Activated naive CD8-positive, alpha-beta T cell treated with anti-CD3 and anti-CD28 coated beads for 36 hours (primary cell): ENCODE data around the gene LRATD1. TPM values are rescaled to one million over a fixed set of nuclear protein-coding genes. Genes with fewer than 3 reads are reported as not detected.
"Not testable (repeated sequence)": the region's sequence is repeated elsewhere in the genome, so short reads cannot be mapped to it uniquely, and the experiment has no call there.

Experiments used
- DNase-seq: peaks from one replicate; pipeline ENCODE4 v3.0.0; 2021
- H3K27ac Mint-ChIP-seq: one replicate; pipeline ENCODE4 v1.8.0; 2022; ENCODE audit warnings: mild to moderate bottlenecking, moderate library complexity, mixed read lengths
- H3K27me3 Mint-ChIP-seq: one replicate; pipeline ENCODE4 v1.8.0; 2022; ENCODE audit warnings: mild to moderate bottlenecking, mixed read lengths
- H3K36me3 Mint-ChIP-seq: one replicate; pipeline ENCODE4 v1.8.0; 2021; ENCODE audit warnings: mild to moderate bottlenecking, mixed read lengths
- H3K4me1 Mint-ChIP-seq: one replicate; pipeline ENCODE4 v1.8.0; 2021; ENCODE audit warnings: mixed read lengths
- H3K4me3 Mint-ChIP-seq: one replicate; pipeline ENCODE4 v1.8.0; 2022; ENCODE audit warnings: mild to moderate bottlenecking, moderate library complexity, mixed read lengths
- H3K9me3 Mint-ChIP-seq: one replicate; pipeline ENCODE4 v1.8.0; 2022; ENCODE audit warnings: mixed read lengths
- total RNA-seq, 2 experiments: library from RNA; stranded (reverse); gene quantifications; one replicate each; pipeline ENCODE4 v1.2.3, GENCODE V29; 2021

The LRATD1 gene
- total RNA-seq, 2 experiments from 2014 or later = not detected

GRCh38 chr2:14621906-14622549 is 10.5 kb upstream of the LRATD1 start:
- H3K9me3 Mint-ChIP-seq = no peaks in the 10 kb centered on the region
- H3K4me3 Mint-ChIP-seq = no peak overlapping the region
- no peaks in the 10 kb centered on the region for H3K36me3 Mint-ChIP-seq
- H3K27ac Mint-ChIP-seq = no peak overlapping the region
- DNase-seq = no peak
- H3K4me1 Mint-ChIP-seq = no peaks in the 10 kb centered on the region
- peaks cover 3% of the 10 kb centered on the region for H3K27me3 Mint-ChIP-seq

DNA sequence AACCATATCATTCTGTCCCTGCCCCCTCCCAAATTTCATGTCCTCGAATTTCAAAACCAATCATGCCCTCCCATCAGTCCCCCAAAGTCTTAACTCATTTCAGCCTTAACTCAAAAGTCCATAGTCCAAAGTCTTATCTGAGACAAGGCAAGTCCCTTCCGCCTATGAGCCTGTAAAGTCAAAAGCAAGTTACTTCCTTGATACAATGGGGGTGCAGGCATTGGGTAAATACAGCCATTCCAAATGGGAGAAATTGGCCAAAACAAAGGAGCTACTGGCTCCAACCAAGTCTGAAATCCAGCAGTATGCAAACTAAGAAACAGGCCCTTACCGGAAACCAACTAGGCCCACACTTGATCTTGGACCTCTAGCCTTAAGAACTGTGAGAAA is 10.0 kb upstream of the LRATD1 start:
- DNase-seq, H3K27ac Mint-ChIP-seq, H3K4me1 Mint-ChIP-seq, H3K27me3 Mint-ChIP-seq, H3K4me3 Mint-ChIP-seq, H3K36me3 Mint-ChIP-seq, H3K9me3 Mint-ChIP-seq: not testable (repeated sequence)

DNA sequence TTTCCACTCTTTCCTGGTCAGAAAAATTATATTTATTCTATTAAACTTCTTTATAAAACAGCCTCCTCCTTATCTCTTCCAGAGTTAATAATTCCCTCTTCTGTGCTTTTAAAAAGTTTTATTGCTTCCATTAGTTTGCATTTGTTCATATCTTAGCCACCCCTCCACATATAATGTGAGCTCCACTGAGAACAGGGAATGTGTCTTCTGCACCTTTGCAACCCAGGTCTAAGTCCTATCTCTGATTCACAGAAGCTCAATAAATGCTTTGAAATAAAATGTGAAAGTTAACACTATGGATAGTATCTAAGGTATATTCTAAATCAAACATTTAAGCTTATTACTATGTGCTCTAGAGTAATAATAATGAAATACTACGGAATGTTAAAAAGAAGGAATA is 9.3 kb upstream of the LRATD1 start:
- H3K4me3 Mint-ChIP-seq = no peak overlapping the region
- DNase-seq = no peak
- no peaks in the 10 kb centered on the region for H3K36me3 Mint-ChIP-seq
- no peaks in the 10 kb centered on the region for H3K4me1 Mint-ChIP-seq
- H3K27ac Mint-ChIP-seq = no peak overlapping the region
- H3K27me3 Mint-ChIP-seq = peaks cover 3% of the 10 kb centered on the region
- no peaks in the 10 kb centered on the region for H3K9me3 Mint-ChIP-seq

DNA sequence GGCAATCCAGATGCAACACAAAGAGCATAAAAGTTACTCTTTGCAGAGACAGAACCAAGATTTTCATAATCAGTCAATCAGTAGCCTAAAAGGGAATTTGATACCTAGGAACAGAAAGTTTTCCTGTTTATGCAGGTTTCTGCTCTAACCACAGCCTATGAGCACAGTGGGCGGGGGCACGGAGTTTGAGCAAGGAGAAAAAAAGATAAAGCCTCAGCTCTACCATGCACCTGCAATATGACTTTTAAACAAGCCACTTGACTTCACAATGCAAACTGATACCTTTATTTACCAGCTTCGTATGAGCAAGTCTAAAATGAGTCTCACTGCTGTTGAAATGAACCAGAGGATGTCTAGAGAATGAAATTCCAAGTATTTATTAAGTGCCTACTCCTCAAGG is 5.6 kb upstream of the LRATD1 start:
- no peak overlapping the region for H3K27ac Mint-ChIP-seq
- H3K27me3 Mint-ChIP-seq = peaks cover 24% of the 10 kb centered on the region
- H3K4me3 Mint-ChIP-seq = no peak overlapping the region
- no peaks in the 10 kb centered on the region for H3K9me3 Mint-ChIP-seq
- no peaks in the 10 kb centered on the region for H3K36me3 Mint-ChIP-seq
- DNase-seq = no peak
- H3K4me1 Mint-ChIP-seq = no peaks in the 10 kb centered on the region

GRCh38 chr2:14628901-14629300 is 3.6 kb upstream of the LRATD1 start:
- Mint-ChIP-seq H3K36me3 (no peaks in the 10 kb centered on the region), H3K27ac (no peak overlapping the region), H3K27me3 (peaks cover 42% of the 10 kb centered on the region), H3K4me3 (no peak overlapping the region), H3K9me3 (no peaks in the 10 kb centered on the region), H3K4me1 (no peaks in the 10 kb centered on the region)
- no peak for DNase-seq

GRCh38 chr2:14631406-14632040 is 994 bp upstream of the LRATD1 start:
- no peak overlapping the region for H3K27ac Mint-ChIP-seq
- no peak overlapping the region for H3K4me3 Mint-ChIP-seq
- H3K27me3 Mint-ChIP-seq = peaks cover 67% of the 10 kb centered on the region
- no peaks in the 10 kb centered on the region for H3K4me1 Mint-ChIP-seq
- no peaks in the 10 kb centered on the region for H3K36me3 Mint-ChIP-seq
- no peak for DNase-seq
- H3K9me3 Mint-ChIP-seq = no peaks in the 10 kb centered on the region

DNA sequence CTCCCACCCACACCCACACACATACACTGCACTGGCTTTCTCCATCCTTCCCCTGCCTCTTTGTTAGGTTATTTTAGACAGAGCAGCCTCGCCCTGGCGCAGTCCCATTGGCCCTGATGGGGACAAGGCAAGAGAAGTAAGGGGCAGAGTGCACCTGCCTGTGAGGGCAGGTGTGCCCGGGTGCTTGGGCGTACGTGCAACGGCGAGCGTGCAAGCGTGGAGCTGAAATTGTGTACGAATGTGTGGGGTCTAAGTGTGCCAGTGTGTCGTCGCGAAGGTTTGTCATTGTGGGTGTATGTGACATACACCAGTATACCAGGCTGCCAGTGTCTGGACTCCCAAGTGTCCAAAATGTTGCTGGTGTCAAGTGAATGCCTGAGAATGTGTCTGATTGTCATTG is 544 bp downstream of the LRATD1 start:
- Mint-ChIP-seq H3K36me3 (no peaks in the 10 kb centered on the region), H3K4me3 (no peak overlapping the region), H3K4me1 (no peaks in the 10 kb centered on the region), H3K27ac (no peak overlapping the region), H3K27me3 (peaks cover 74% of the 10 kb centered on the region), H3K9me3 (no peaks in the 10 kb centered on the region)
- no peak for DNase-seq

DNA sequence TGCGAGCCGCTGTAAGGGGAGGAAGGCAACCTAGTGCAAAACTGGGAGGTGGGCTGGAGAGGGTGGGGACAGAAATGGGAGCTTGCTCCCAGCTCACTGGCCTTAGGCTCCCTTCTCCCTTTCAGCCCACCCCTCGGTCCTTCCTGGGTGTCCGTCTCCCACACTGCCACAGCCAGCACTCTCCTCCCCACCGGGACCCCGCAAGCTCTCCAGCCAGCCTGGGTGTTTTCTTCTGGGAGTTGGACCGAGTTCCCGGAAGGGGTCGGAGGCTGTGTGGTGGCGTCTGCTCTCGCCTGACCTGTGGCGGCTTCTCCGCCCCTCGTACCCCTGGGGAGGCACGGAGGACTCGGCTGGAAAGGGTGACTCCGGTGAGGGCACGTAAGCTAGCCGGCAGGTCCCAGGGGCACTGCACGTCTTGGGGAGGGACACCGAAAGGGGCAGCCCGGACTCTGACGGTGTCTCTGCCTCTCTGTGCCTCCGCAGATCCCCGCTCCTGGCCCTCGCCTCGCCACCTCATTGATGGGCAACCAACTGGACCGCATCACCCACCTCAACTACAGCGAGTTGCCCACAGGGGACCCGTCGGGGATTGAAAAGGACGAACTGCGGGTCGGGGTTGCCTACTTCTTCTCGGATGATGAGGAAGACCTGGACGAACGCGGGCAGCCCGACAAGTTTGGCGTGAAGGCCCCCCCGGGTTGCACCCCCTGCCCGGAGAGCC is 1.1 kb downstream of the LRATD1 start:
- DNase-seq = no peak
- Mint-ChIP-seq H3K27me3 (peaks cover 74% of the 10 kb centered on the region), H3K4me1 (no peaks in the 10 kb centered on the region), H3K9me3 (no peaks in the 10 kb centered on the region), H3K36me3 (no peaks in the 10 kb centered on the region), H3K4me3 (no peak overlapping the region), H3K27ac (no peak overlapping the region)

DNA sequence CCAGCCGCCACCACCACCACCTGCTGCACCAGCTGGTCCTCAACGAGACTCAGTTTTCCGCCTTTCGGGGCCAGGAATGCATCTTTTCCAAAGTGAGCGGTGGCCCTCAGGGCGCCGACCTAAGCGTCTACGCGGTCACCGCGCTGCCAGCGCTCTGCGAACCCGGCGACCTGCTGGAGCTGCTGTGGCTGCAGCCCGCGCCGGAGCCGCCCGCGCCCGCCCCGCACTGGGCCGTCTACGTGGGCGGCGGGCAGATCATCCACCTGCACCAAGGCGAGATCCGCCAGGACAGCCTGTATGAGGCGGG is 1.6 kb downstream of the LRATD1 start:
- Mint-ChIP-seq H3K27me3 (peaks cover 74% of the 10 kb centered on the region), H3K9me3 (no peaks in the 10 kb centered on the region), H3K4me1 (no peaks in the 10 kb centered on the region), H3K36me3 (no peaks in the 10 kb centered on the region), H3K4me3 (no peak overlapping the region), H3K27ac (no peak overlapping the region)
- no peak for DNase-seq

- no peaks in the 10 kb centered on the region for H3K4me1 Mint-ChIP-seq
- peaks cover 70% of the 10 kb centered on the region for H3K27me3 Mint-ChIP-seq
- H3K4me3 Mint-ChIP-seq = no peak overlapping the region
- H3K9me3 Mint-ChIP-seq = no peaks in the 10 kb centered on the region
- H3K27ac Mint-ChIP-seq = no peak overlapping the region
- DNase-seq = no peak
- H3K36me3 Mint-ChIP-seq = no peaks in the 10 kb centered on the region
These were observed 2.2 kb downstream of the LRATD1 start for GRCh38 chr2:14634489-14635390.

- no peak for DNase-seq
- no peak overlapping the region for H3K27ac Mint-ChIP-seq
- no peaks in the 10 kb centered on the region for H3K4me1 Mint-ChIP-seq
- no peaks in the 10 kb centered on the region for H3K9me3 Mint-ChIP-seq
- H3K27me3 Mint-ChIP-seq = peaks cover 63% of the 10 kb centered on the region
- no peaks in the 10 kb centered on the region for H3K36me3 Mint-ChIP-seq
- no peak overlapping the region for H3K4me3 Mint-ChIP-seq
These were observed 2.9 kb downstream of the LRATD1 start for GRCh38 chr2:14635391-14635871.

DNA sequence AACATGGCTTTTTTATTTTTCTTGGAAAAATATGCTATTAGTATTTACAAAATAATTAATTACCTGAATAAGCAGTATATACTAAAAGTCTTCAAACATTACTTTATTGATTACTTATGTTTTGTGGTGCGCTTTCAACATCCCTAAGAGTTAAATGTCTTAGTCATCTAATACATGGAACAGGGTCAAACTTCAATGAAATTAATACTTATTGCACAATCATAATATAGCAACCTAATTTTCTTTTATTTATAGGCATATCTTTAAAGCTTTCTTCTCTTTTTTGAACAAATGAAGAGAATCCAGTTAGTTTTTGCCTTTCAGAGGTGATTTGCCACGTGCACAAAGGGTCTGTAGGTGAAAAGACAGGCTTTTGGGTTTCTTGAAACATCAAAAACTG is 6.0 kb downstream of the LRATD1 start:
- no peaks in the 10 kb centered on the region for H3K4me1 Mint-ChIP-seq
- DNase-seq = no peak

DNA sequence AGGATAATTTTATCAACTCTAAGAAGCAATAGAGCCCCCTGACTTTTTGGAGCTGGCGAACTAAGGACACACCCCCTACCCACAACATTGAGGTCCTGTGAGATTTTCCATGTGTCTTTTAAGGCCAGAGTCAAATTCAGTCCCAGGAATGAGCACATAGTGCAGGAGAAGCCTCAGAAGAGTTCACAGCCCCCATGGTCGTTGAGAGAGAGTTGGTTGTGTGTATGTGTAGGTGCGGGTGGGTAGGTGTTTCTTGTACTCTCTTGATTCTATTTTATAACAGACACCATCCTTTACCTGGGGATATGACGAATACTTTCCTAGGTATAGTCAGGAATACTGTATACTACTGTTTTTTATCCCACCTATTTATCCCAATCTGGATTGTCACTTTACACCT is 8.6 kb downstream of the LRATD1 start:
- H3K36me3 Mint-ChIP-seq = no peaks in the 10 kb centered on the region
- no peak for DNase-seq
- H3K27ac Mint-ChIP-seq = no peak overlapping the region
- H3K27me3 Mint-ChIP-seq = peaks cover 12% of the 10 kb centered on the region
- H3K4me1 Mint-ChIP-seq = no peaks in the 10 kb centered on the region
- no peak overlapping the region for H3K4me3 Mint-ChIP-seq
- H3K9me3 Mint-ChIP-seq = no peaks in the 10 kb centered on the region

More for the DNA sequence above, 6.0 kb downstream of the LRATD1 start:
- H3K27me3 Mint-ChIP-seq = peaks cover 37% of the 10 kb centered on the region
- H3K27ac Mint-ChIP-seq = no peak overlapping the region
- H3K4me3 Mint-ChIP-seq = no peak overlapping the region
- no peaks in the 10 kb centered on the region for H3K9me3 Mint-ChIP-seq
- no peaks in the 10 kb centered on the region for H3K36me3 Mint-ChIP-seq

GRCh38 chr2:14642499-14642898 is 10.0 kb downstream of the LRATD1 start:
- no peaks in the 10 kb centered on the region for H3K4me1 Mint-ChIP-seq

DNA sequence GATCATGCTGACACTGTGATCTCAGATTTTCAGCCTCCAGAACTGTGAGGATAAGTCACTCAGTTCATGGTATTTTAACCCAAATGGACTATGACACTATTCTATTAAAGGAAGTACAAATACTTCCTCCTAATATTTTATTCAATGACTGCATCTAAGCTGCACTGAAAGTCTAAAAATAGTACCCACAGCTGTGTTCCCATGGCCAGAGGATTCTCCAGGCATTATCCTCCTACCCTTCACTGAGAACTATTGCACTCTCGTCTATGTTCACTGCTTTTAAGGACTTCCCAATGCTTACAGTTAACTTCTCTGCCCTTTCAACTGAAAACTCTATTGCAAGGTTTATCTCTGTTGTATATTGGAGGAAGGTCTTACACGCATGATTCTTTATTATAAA is 15.2 kb downstream of the LRATD1 start:
- no peaks in the 10 kb centered on the region for H3K27me3 Mint-ChIP-seq
- no peak overlapping the region for H3K27ac Mint-ChIP-seq
- no peaks in the 10 kb centered on the region for H3K9me3 Mint-ChIP-seq
- H3K4me3 Mint-ChIP-seq = no peak overlapping the region
- no peaks in the 10 kb centered on the region for H3K36me3 Mint-ChIP-seq
- no peaks in the 10 kb centered on the region for H3K4me1 Mint-ChIP-seq
- DNase-seq = no peak

More at GRCh38 chr2:14642499-14642898, 10.0 kb downstream of the LRATD1 start:
- no peak overlapping the region for H3K27ac Mint-ChIP-seq
- H3K27me3 Mint-ChIP-seq = no peaks in the 10 kb centered on the region
- DNase-seq = no peak
- H3K36me3 Mint-ChIP-seq = no peaks in the 10 kb centered on the region
- H3K4me3 Mint-ChIP-seq = no peak overlapping the region
- no peaks in the 10 kb centered on the region for H3K9me3 Mint-ChIP-seq
